ENCODE measurements around the gene PRRC2C. TPM values are rescaled to one million over a fixed set of nuclear protein-coding genes. Genes with fewer than 3 reads are reported as not detected.

Gene PRRC2C
- total and polyA plus RNA-seq, 7 donors, result 12.7 to 71.4 (median 50.8) TPM

GRCh38 chr1:171582589-171582988 is 97.3 kb downstream of the PRRC2C start:
- no peak for TF ChIP-seq CTCF (IDR thresholded peaks at IDR 0.05)
- Histone ChIP-seq H3K27me3 (ENCODE audit: insufficient read depth in 3 of 3, low read length in 2 of 3) (no peaks in the 10 kb centered on the region), H3K27ac (no peak overlapping the region), H3K9me3 (no peaks in the 10 kb centered on the region), H3K4me3 (no peak overlapping the region), H3K36me3 (ENCODE audit: insufficient read depth in 1 of 2, low read depth in 1 of 2) (peaks cover 12 to 99% of the 10 kb centered on the region in 2 donors), H3K4me1 (no peaks in the 10 kb centered on the region)
- 95 to 98% (median 96%) methylated on average over 2 of the region's 2 CpGs for WGBS, 3 donors
- DNase-seq (no peak), ATAC-seq (no peak)
- intact Hi-C loops (cut with DNase I), result loop anchor here in 1 of 2 donors (10.0 kb wide), 1 partner anchor 58 kb away; no protein-coding TSS in a partner anchor

GRCh38 chr1:171583591-171584201 is 98.4 kb downstream of the PRRC2C start:
- 60 to 74% (median 71%) methylated on average over 1 of the region's 1 CpG for WGBS, 3 donors
- H3K36me3 ChIP-seq (ENCODE audit: insufficient read depth in 1 of 2, low read depth in 1 of 2), result peaks cover 12 to 99% of the 10 kb centered on the region in 2 donors
- no peaks in the 10 kb centered on the region for H3K9me3 ChIP-seq
- no peaks in the 10 kb centered on the region for H3K4me1 ChIP-seq
- H3K27ac ChIP-seq, result no peak overlapping the region
- DNase-seq (no peak), ATAC-seq (no peak)
- intact Hi-C loops (cut with DNase I), result loop anchor here in 1 of 2 donors (10.0 kb wide), 1 partner anchor 59 kb away; no protein-coding TSS in a partner anchor
- no peak for TF ChIP-seq CTCF (IDR thresholded peaks at IDR 0.05)
- H3K4me3 ChIP-seq, result no peak overlapping the region
- H3K27me3 ChIP-seq (ENCODE audit: insufficient read depth in 3 of 3, low read length in 2 of 3), result no peaks in the 10 kb centered on the region

- ATAC-seq (no peak), DNase-seq (no peak)
- Histone ChIP-seq H3K4me1 (no peaks in the 10 kb centered on the region), H3K9me3 (no peaks in the 10 kb centered on the region), H3K36me3 (ENCODE audit: insufficient read depth in 1 of 2, low read depth in 1 of 2) (peaks cover 11 to 99% of the 10 kb centered on the region in 2 donors), H3K27me3 (ENCODE audit: insufficient read depth in 3 of 3, low read length in 2 of 3) (no peaks in the 10 kb centered on the region), H3K4me3 (no peak overlapping the region), H3K27ac (no peak overlapping the region)
- intact Hi-C loops (cut with DNase I), result loop anchor here in 1 of 2 donors (10.0 kb wide), 1 partner anchor 61 kb away; no protein-coding TSS in a partner anchor
- no peak for TF ChIP-seq CTCF (IDR thresholded peaks at IDR 0.05)
- 92 to 96% (median 94%) methylated on average over 9 of the region's 9 CpGs for WGBS, 3 donors
Measured at GRCh38 chr1:171585715-171586114, 100.4 kb downstream of the PRRC2C start.

GRCh38 chr1:171588230-171588629 is 102.9 kb downstream of the PRRC2C start:
- H3K27me3 ChIP-seq (ENCODE audit: insufficient read depth in 3 of 3, low read length in 2 of 3), result no peaks in the 10 kb centered on the region
- DNase-seq (no peak), ATAC-seq (no peak)
- H3K27ac ChIP-seq, result no peak overlapping the region
- no peaks in the 10 kb centered on the region for H3K4me1 ChIP-seq
- peaks cover 11 to 99% of the 10 kb centered on the region in 2 donors for H3K36me3 ChIP-seq (ENCODE audit: insufficient read depth in 1 of 2, low read depth in 1 of 2)
- 86 to 93% (median 91%) methylated on average over 2 of the region's 2 CpGs for WGBS, 3 donors
- intact Hi-C loops (cut with DNase I), result loop anchor here in 1 of 2 donors (10.0 kb wide), 1 partner anchor 63 kb away; no protein-coding TSS in a partner anchor
- no peak for TF ChIP-seq CTCF (IDR thresholded peaks at IDR 0.05)
- no peaks in the 10 kb centered on the region for H3K9me3 ChIP-seq
- no peak overlapping the region for H3K4me3 ChIP-seq

All from psoas muscle (tissue), 8 donors.